HepG2 (cell line): ENCODE results near the gene S100Z. TPM values are rescaled to one million over a fixed set of nuclear protein-coding genes. Genes with fewer than 3 reads are reported as not detected.

Source experiments
- CEBPB ChIP-seq: IDR thresholded peaks from 2 replicates; pipeline ENCODE4 v1.6.1; 2011; ENCODE audit warnings: low read depth, low read length, improper control_type of control experiment, borderline replicate concordance
- JARID2 ChIP-seq: sonication (generic); formaldehyde crosslinking; IDR thresholded peaks from 2 replicates; pipeline ENCODE4 v1.8.1; 2023; ENCODE audit warnings: missing genetic modification reagents, inconsistent platforms; ENCODE audit not compliant: insufficient replicate concordance
- MXD4 ChIP-seq: IDR thresholded peaks from 2 replicates; pipeline ENCODE4 v1.6.1; 2016; ENCODE audit warnings: mild to moderate bottlenecking, missing biosample characterization, missing genetic modification reagents
- PREB ChIP-seq: sonication (generic); formaldehyde crosslinking; IDR thresholded peaks from 2 replicates; pipeline ENCODE4 v1.4.0; 2020; ENCODE audit warnings: missing genetic modification reagents
- REXO4 ChIP-seq: sonication (generic); formaldehyde crosslinking; IDR thresholded peaks from 2 replicates; pipeline ENCODE4 v1.8.0; 2022; ENCODE audit warnings: missing genetic modification reagents, mild to moderate bottlenecking, borderline replicate concordance
- SNAPC2 ChIP-seq: sonication (generic); formaldehyde crosslinking; IDR thresholded peaks from 2 replicates; pipeline ENCODE4 v1.8.1; 2022; ENCODE audit warnings: mild to moderate bottlenecking, missing genetic modification reagents
- THYN1 ChIP-seq: sonication (generic); formaldehyde crosslinking; IDR thresholded peaks from 2 replicates; pipeline ENCODE4 v1.8.1; 2023; ENCODE audit warnings: low read depth, mild to moderate bottlenecking, moderate library complexity, missing genetic modification reagents, borderline replicate concordance
- U2AF1 ChIP-seq: fragments of 200-400 bp; formaldehyde crosslinking; optimal IDR thresholded peaks from 2 replicates; pipeline ENCODE3; 2017; ENCODE audit warnings: mild to moderate bottlenecking, low read depth, low read length
- WIZ ChIP-seq: sonication (generic); formaldehyde crosslinking; IDR thresholded peaks from 2 replicates; pipeline ENCODE4 v1.5.1; 2020; ENCODE audit warnings: mild to moderate bottlenecking, missing genetic modification reagents
- ZHX1 ChIP-seq: sonication (generic); formaldehyde crosslinking; IDR thresholded peaks from 2 replicates; pipeline ENCODE4 v1.8.1; 2022; ENCODE audit warnings: low read depth, mild to moderate bottlenecking, missing genetic modification reagents
- ZNF142 ChIP-seq: sonication (generic); formaldehyde crosslinking; IDR thresholded peaks from 2 replicates; pipeline ENCODE4 v1.4.0; 2020; ENCODE audit warnings: missing genetic modification reagents
- ZNF3 ChIP-seq: IDR thresholded peaks from 2 replicates; pipeline ENCODE4 v1.7.0; 2017; ENCODE audit warnings: inconsistent platforms
- ZNF354B ChIP-seq: sonication (generic); formaldehyde crosslinking; IDR thresholded peaks from 2 replicates; pipeline ENCODE4 v1.8.0; 2022; ENCODE audit warnings: mild to moderate bottlenecking, missing genetic modification reagents
- ZNF616 ChIP-seq: sonication (generic); formaldehyde crosslinking; IDR thresholded peaks from 2 replicates; pipeline ENCODE4 v1.5.0; 2020; ENCODE audit warnings: low read depth, mild to moderate bottlenecking, missing genetic modification reagents
- ZNF770 ChIP-seq: sonication (generic); formaldehyde crosslinking; IDR thresholded peaks from 2 replicates; pipeline ENCODE4 v1.5.0; 2020; ENCODE audit warnings: mild to moderate bottlenecking, missing genetic modification reagents
- ZNF891 ChIP-seq: sonication (generic); formaldehyde crosslinking; IDR thresholded peaks from 2 replicates; pipeline ENCODE4 v1.5.0; 2020; ENCODE audit warnings: mild to moderate bottlenecking, missing genetic modification reagents
- polyA plus RNA-seq, 8 experiments: library from polyadenylated mRNA; depleted of rRNA in 3 of 8; stranded (reverse) in 7 of 8; unstranded in 1 of 8; fragments of >200 nt; fragmentation: Illumina TruSeq in 4 of 8; extraction: Trizol in 4 of 8; gene quantifications; 2 replicates each; pipeline versions ENCODE4 v1.2.1 to v1.2.3, GENCODE V29; 2011 to 2016; ENCODE audit warnings: low read depth in 4 of 8, missing spikeins in 1 of 8, mixed read lengths in 1 of 8; ENCODE audit not compliant: insufficient read depth in 1 of 8
- total RNA-seq, 5 experiments: library from RNA; depleted of rRNA; stranded (reverse); fragments of >200 nt; fragmentation: Illumina TruSeq; extraction: Trizol; gene quantifications; 2 replicates each; pipeline ENCODE4 v1.2.3, GENCODE V29; 2016; ENCODE audit warnings: low read depth in 1 of 5

Gene S100Z
- total and polyA plus RNA-seq, 2 of the 13 experiments (the other 11 are each of a cell fraction or from before 2014, with no cell fraction given) = 0.22 TPM; not detected in 1

GRCh38 chr5:76818844-76819831 is 30.7 kb upstream of the S100Z start, which contains the start of gene F2RL1 (continued):
- TF ChIP-seq ZHX1 (CRISPR knock-in tag) (peak; percentile 53; the same call in 1 of the 2 replicates), ZNF3 (CRISPR knock-in tag) (no peak), SNAPC2 (CRISPR knock-in tag) (no peak), THYN1 (no peak), PREB (CRISPR knock-in tag) (no peak), WIZ (CRISPR knock-in tag) (0 out of 2 replicates have a peak, but pooled peaks have one; percentile 47), CEBPB (no peak), MXD4 (CRISPR knock-in tag) (no peak), U2AF1 (no peak), JARID2 (CRISPR knock-in tag) (no peak), ZNF616 (CRISPR knock-in tag) (no peak), ZNF891 (CRISPR knock-in tag) (no peak), REXO4 (no peak), ZNF770 (peak; percentile 71; the same call in 1 of the 2 replicates), ZNF142 (CRISPR knock-in tag) (0 out of 2 replicates have a peak, but pooled peaks have one; percentile 25), ZNF354B (CRISPR knock-in tag) (no peak)
